HCT116 (cell line): Measurements from ENCODE around the gene ACSBG1. TPM values are rescaled to one million over a fixed set of nuclear protein-coding genes. Genes with fewer than 3 reads are reported as not detected.

Source experiments
- ATAC-seq: fragments of 200-7000 bp; cut with Tn5 transposase; 2 replicates; pipeline ENCODE4 v1.9.1; 2020; ENCODE audit warnings: mild to moderate bottlenecking, moderate library complexity
- BruUV-seq: library from RNA; stranded (reverse); fragments of 400-500 nt; replicated peaks from 2 replicates; lab custom pipeline; 2021; lab: Mats Ljungman, UMichigan
- CTCF ChIA-PET: fragments of 300-600 bp; sonication (Branson Sonifier 250); formaldehyde crosslinking; loops from one replicate; lab custom pipeline; 2021; ENCODE audit warnings: antibody characterized with exemption; lab: Charles Lee
- POLR2A ChIA-PET: fragments of 300-600, 350-600 bp; sonication (Branson Sonifier 250); formaldehyde crosslinking; loops from one replicate; lab custom pipeline; 2021; ENCODE audit warnings: antibody characterized with exemption; lab: Charles Lee
- RAD21 ChIA-PET, 2 experiments: fragments of 300-600 bp; sonication (Branson Sonifier 250); formaldehyde crosslinking; loops; one replicate each; lab custom pipeline; 2023; ENCODE audit warnings: low total read pairs in 2 of 2; ENCODE audit not compliant: uncharacterized antibody in 2 of 2, unreplicated experiment in 2 of 2, low non-redundant PET in 1 of 2; lab: Charles Lee
- DNase-seq: peaks from one replicate; pipeline ENCODE4 v3.0.0-alpha.2; 2010; ENCODE audit warnings: low read depth, low spot score
- H2AFZ ChIP-seq: fragments of 200-600 bp; shearing (Covaris generic), sonication (generic); 2 replicates; pipeline ENCODE4 v1.6.1; 2017; ENCODE audit warnings: low read depth, mixed run types, mixed read lengths, antibody characterized with exemption, low read length; ENCODE audit not compliant: poor library complexity, severe bottlenecking
- H3K27ac ChIP-seq: 2 replicates; pipeline ENCODE4 v1.5.1; 2012; ENCODE audit warnings: low read depth, low read length
- H3K27me3 ChIP-seq: fragments of 200-600 bp; sonication (generic); 2 replicates; pipeline ENCODE4 v1.6.1; 2016; ENCODE audit warnings: mixed run types, low read length, mixed read lengths; ENCODE audit not compliant: insufficient read depth
- H3K36me3 ChIP-seq, 2 experiments: fragments of 200-500 bp in 1 of 2; fragments of 200-600 bp in 1 of 2; sonication (Bioruptor generic) in 1 of 2; sonication (generic) in 1 of 2; 2 replicates each; pipeline versions ENCODE4 v1.5.1 to v1.6.1; 2014 to 2016; ENCODE audit warnings: low read length in 2 of 2, inconsistent platforms in 1 of 2, mixed read lengths in 1 of 2, mixed run types in 1 of 2; ENCODE audit not compliant: insufficient read depth in 2 of 2, control insufficient read depth in 1 of 2
- H3K4me1 ChIP-seq, 2 experiments: fragments of 200-600 bp in 1 of 2; sonication (generic) in 1 of 2; 2 replicates each; pipeline versions ENCODE4 v1.5.1 to v1.6.1; 2012 to 2017; ENCODE audit warnings: low read length in 2 of 2, inconsistent platforms in 1 of 2, mild to moderate bottlenecking in 1 of 2, mixed read lengths in 1 of 2, mixed run types in 1 of 2, moderate library complexity in 1 of 2; ENCODE audit not compliant: insufficient read depth in 2 of 2, control insufficient read depth in 1 of 2
- H3K4me2 ChIP-seq: fragments of 200-600 bp; sonication (generic); 2 replicates; pipeline ENCODE4 v1.6.1; 2017; ENCODE audit warnings: mixed run types, low read length, mixed read lengths
- H3K4me3 ChIP-seq, 2 experiments: fragments of 200-600 bp in 1 of 2; sonication (generic) in 1 of 2; replicated peaks in 1 of 2; 2 replicates each; pipeline ENCODE4 v1.5.1; 2011 to 2016; ENCODE audit warnings: low read length in 2 of 2, control low read depth in 1 of 2, low read depth in 1 of 2, mild to moderate bottlenecking in 1 of 2, mixed read lengths in 1 of 2, mixed run types in 1 of 2
- H3K79me2 ChIP-seq: fragments of 200-600 bp; sonication (generic); 2 replicates; pipeline ENCODE4 v1.6.1; 2017; ENCODE audit warnings: mild to moderate bottlenecking, mixed run types, low read length, moderate library complexity, mixed read lengths; ENCODE audit not compliant: insufficient read depth
- H3K9ac ChIP-seq: fragments of 200-600 bp; sonication (generic); 2 replicates; pipeline ENCODE4 v1.6.1; 2016; ENCODE audit warnings: low read length, mixed read lengths
- H3K9me2 ChIP-seq: fragments of 200-600 bp; sonication (generic), shearing (Covaris generic); 2 replicates; pipeline ENCODE4 v1.6.1; 2017; ENCODE audit warnings: mixed run types, mild to moderate bottlenecking, moderate library complexity; ENCODE audit not compliant: insufficient read depth
- H3K9me3 ChIP-seq, 2 experiments: fragments of 200-500 bp in 1 of 2; fragments of 200-600 bp in 1 of 2; sonication (Bioruptor generic) in 1 of 2; sonication (generic) in 1 of 2; 2 replicates each; pipeline ENCODE4 v1.6.1; 2014 to 2017; ENCODE audit warnings: low read length in 2 of 2, mixed read lengths in 2 of 2, inconsistent platforms in 1 of 2, low read depth in 1 of 2, mild to moderate bottlenecking in 1 of 2, mixed run types in 1 of 2, moderate library complexity in 1 of 2; ENCODE audit not compliant: control insufficient read depth in 1 of 2, insufficient read depth in 1 of 2
- H4K20me1 ChIP-seq: fragments of 200-600 bp; sonication (generic), shearing (Covaris generic); 2 replicates; pipeline ENCODE4 v1.6.1; 2017; ENCODE audit warnings: mixed run types, mild to moderate bottlenecking, moderate library complexity; ENCODE audit not compliant: insufficient read depth
- ATF3 ChIP-seq: IDR thresholded peaks from 2 replicates; pipeline ENCODE4 v1.6.1; 2012
- CBX3 ChIP-seq: IDR thresholded peaks from 2 replicates; pipeline ENCODE4 v1.6.1; 2012; ENCODE audit warnings: low read depth
- CEBPB ChIP-seq: IDR thresholded peaks from 2 replicates; pipeline ENCODE4 v1.6.1; 2012; ENCODE audit warnings: low read depth
- EGR1 ChIP-seq: IDR thresholded peaks from 2 replicates; pipeline ENCODE4 v1.6.1; 2012; ENCODE audit warnings: low read depth
- ELF1 ChIP-seq: IDR thresholded peaks from 2 replicates; pipeline ENCODE4 v1.6.1; 2012; ENCODE audit warnings: low read depth, borderline replicate concordance
- EZH2 ChIP-seq: fragments of 200-600 bp; sonication (generic); IDR thresholded peaks from 2 replicates; pipeline ENCODE4 v1.6.1; 2017; ENCODE audit warnings: antibody characterized with exemption, mixed run types
- EZH2phosphoT487 ChIP-seq: fragments of 200-600 bp; IDR thresholded peaks from 2 replicates; pipeline ENCODE4 v1.6.1; 2018; ENCODE audit warnings: antibody characterized with exemption, borderline replicate concordance
- JUND ChIP-seq: IDR thresholded peaks from 2 replicates; pipeline ENCODE4 v1.6.1; 2012
- POLR2A ChIP-seq: IDR thresholded peaks from 2 replicates; pipeline ENCODE4 v1.7.0; 2011; ENCODE audit warnings: borderline replicate concordance; ENCODE audit not compliant: insufficient read depth, insufficient read length; ENCODE audit errors: extremely low read depth
- POLR2AphosphoS5 ChIP-seq: IDR thresholded peaks from 2 replicates; pipeline ENCODE4 v1.6.1; 2011; ENCODE audit warnings: mild to moderate bottlenecking, low read depth, low read length, moderate library complexity
- RAD21 ChIP-seq: IDR thresholded peaks from 2 replicates; pipeline ENCODE4 v1.6.1; 2012; ENCODE audit warnings: low read depth, mild to moderate bottlenecking
- SIN3A ChIP-seq: IDR thresholded peaks from 2 replicates; pipeline ENCODE4 v1.6.1; 2012; ENCODE audit warnings: low read depth
- SP1 ChIP-seq: IDR thresholded peaks from 2 replicates; pipeline ENCODE4 v1.6.1; 2012; ENCODE audit warnings: low read depth
- SRF ChIP-seq: IDR thresholded peaks from 2 replicates; pipeline ENCODE4 v1.6.1; 2012; ENCODE audit warnings: low read depth
- TCF7L2 ChIP-seq: IDR thresholded peaks from 2 replicates; pipeline ENCODE4 v1.7.0; 2011; ENCODE audit warnings: borderline replicate concordance, inconsistent platforms; ENCODE audit not compliant: insufficient read depth, insufficient read length; ENCODE audit errors: extremely low read depth
- YY1 ChIP-seq: IDR thresholded peaks from 2 replicates; pipeline ENCODE4 v1.6.1; 2011; ENCODE audit warnings: low read length, low read depth, moderate library complexity, mild to moderate bottlenecking; ENCODE audit not compliant: insufficient replicate concordance; ENCODE audit errors: extremely low read depth
- ZBTB33 ChIP-seq: IDR thresholded peaks from 2 replicates; pipeline ENCODE4 v1.6.1; 2011; ENCODE audit warnings: mild to moderate bottlenecking, low read length, moderate library complexity; ENCODE audit not compliant: insufficient replicate concordance; ENCODE audit errors: extremely low read depth
- ZNF274 ChIP-seq: fragments of 200-500 bp; sonication (Bioruptor generic); IDR thresholded peaks from 2 replicates; pipeline ENCODE4 v1.6.1; 2014; ENCODE audit warnings: mild to moderate bottlenecking, low read depth, low read length, inconsistent platforms
- intact Hi-C: fragments of 100-400 bp; cut with micrococcal nuclease; formaldehyde crosslinking; loops from 2 replicates; pipeline ENCODE4 v1.10.0; 2022
- total RNA-seq: library from RNA; stranded (reverse); gene quantifications from one replicate; pipeline ENCODE4 v1.2.1, GENCODE V29; 2021; ENCODE audit not compliant: unreplicated experiment
- TF ChIP-seq, protein P1 (sequence below): IDR thresholded peaks from 2 replicates; pipeline ENCODE4 v1.6.1; 2012; ENCODE audit warnings: low read depth
- TF ChIP-seq, protein P2 (sequence below): IDR thresholded peaks from 2 replicates; pipeline ENCODE4 v1.6.1; 2012

ACSBG1 gene
- total RNA-seq, 1 experiment from 2014 or later: 0.71 TPM

DNA sequence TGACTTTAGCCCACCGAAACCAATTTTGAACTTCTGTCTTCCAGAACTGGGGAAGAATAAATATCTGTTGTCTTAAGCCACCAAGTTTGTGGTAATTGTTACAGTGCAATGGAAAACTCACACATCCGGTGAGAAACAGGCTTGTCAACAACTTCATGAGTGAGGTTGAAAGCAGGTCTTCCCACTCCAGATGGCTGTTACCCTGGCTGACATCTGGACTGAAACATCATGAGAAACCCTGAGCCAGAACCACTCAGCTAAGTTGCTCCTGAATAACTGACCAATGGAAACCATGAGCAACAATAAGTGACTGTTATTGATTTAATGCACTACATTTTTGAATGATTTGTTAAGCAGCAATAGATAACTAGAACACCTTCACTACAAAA lies 10.3 kb downstream of the ACSBG1 start:
- no peak overlapping the region for H3K4me2 ChIP-seq
- H3K27me3 ChIP-seq: no peaks in the 10 kb centered on the region
- no TSS peak for BruUV-seq
- H3K9me3 ChIP-seq: no peaks in the 10 kb centered on the region
- CTCF ChIA-PET: no interaction called here
- H3K4me1 ChIP-seq: peaks cover 0 to 9% of the 10 kb centered on the region in 2 experiments; a peak in 3 of 4 replicates
- H3K9me2 ChIP-seq: no peaks in the 10 kb centered on the region
- POLR2A ChIA-PET: interaction anchor here (1.2 kb wide), 1 partner anchor 28 kb away, joined by 3 read pairs; no protein-coding TSS in a partner anchor
- H3K36me3 ChIP-seq: no peaks in the 10 kb centered on the region
- H3K9ac ChIP-seq: no peak overlapping the region
- H2AFZ ChIP-seq: no peak overlapping the region
- H3K79me2 ChIP-seq: no peaks in the 10 kb centered on the region
- no peak overlapping the region for H3K4me3 ChIP-seq
- TF ChIP-seq CBX3 (no peak), CEBPB (no peak), EGR1 (no peak), POLR2AphosphoS5 (no peak), POLR2A (no peak), ZNF274 (no peak), EZH2phosphoT487 (no peak), SRF (no peak), SP1 (no peak), RAD21 (no peak), ELF1 (no peak), ZBTB33 (no peak), SIN3A (no peak), ATF3 (no peak), EZH2 (no peak), YY1 (no peak), TCF7L2 (no peak), JUND (no peak)
- TF ChIP-seq, protein P1, sequence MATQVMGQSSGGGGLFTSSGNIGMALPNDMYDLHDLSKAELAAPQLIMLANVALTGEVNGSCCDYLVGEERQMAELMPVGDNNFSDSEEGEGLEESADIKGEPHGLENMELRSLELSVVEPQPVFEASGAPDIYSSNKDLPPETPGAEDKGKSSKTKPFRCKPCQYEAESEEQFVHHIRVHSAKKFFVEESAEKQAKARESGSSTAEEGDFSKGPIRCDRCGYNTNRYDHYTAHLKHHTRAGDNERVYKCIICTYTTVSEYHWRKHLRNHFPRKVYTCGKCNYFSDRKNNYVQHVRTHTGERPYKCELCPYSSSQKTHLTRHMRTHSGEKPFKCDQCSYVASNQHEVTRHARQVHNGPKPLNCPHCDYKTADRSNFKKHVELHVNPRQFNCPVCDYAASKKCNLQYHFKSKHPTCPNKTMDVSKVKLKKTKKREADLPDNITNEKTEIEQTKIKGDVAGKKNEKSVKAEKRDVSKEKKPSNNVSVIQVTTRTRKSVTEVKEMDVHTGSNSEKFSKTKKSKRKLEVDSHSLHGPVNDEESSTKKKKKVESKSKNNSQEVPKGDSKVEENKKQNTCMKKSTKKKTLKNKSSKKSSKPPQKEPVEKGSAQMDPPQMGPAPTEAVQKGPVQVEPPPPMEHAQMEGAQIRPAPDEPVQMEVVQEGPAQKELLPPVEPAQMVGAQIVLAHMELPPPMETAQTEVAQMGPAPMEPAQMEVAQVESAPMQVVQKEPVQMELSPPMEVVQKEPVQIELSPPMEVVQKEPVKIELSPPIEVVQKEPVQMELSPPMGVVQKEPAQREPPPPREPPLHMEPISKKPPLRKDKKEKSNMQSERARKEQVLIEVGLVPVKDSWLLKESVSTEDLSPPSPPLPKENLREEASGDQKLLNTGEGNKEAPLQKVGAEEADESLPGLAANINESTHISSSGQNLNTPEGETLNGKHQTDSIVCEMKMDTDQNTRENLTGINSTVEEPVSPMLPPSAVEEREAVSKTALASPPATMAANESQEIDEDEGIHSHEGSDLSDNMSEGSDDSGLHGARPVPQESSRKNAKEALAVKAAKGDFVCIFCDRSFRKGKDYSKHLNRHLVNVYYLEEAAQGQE: no peak
- TF ChIP-seq, protein P2, sequence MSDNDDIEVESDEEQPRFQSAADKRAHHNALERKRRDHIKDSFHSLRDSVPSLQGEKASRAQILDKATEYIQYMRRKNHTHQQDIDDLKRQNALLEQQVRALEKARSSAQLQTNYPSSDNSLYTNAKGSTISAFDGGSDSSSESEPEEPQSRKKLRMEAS: no peak
- intact Hi-C loops: no loop called here
- H3K27ac ChIP-seq: no peak overlapping the region
- RAD21 ChIA-PET: no interaction called here
- DNase-seq (no peak), ATAC-seq (no peak)
- H4K20me1 ChIP-seq: no peaks in the 10 kb centered on the region
